Measurements from ENCODE around the gene MAPRE2. TPM values are rescaled to one million over a fixed set of nuclear protein-coding genes. Genes with fewer than 3 reads are reported as not detected.

MAPRE2 gene
- total RNA-seq, result 10 to 100 TPM; 45.9 to 46.4 TPM

GRCh38 chr18:35040988-35041814 lies at the start of gene MAPRE2:
Gene MAPRE2, plus strand, starts transcription at chr18:35041413. Its CDS starts 127 bp downstream, at chr18:35041540.

Other genes starting within 250 kb of the MAPRE2 start
- 10 to 100 TPM; 21.8 to 22.2 TPM for gene ZNF397, start 199.6 kb downstream of the MAPRE2 start, total RNA-seq
- gene ZSCAN30, start 248.8 kb downstream of the MAPRE2 start, total RNA-seq, result 10 to 100 TPM; 17.2 to 18.7 TPM